DMS153 treated with DMSO at 0.1 percent for 48 hours (cell line): Measurements from ENCODE around the gene VSX2.
A peak's percentile ranks its signal among the peaks of the same experiment; 100 is the strongest.

Source experiments
- DNase-seq: peaks from one replicate; lab custom pipeline; 2025; ENCODE audit not compliant: unreplicated experiment; lab: John Stamatoyannopoulos, UW

Gene VSX2

DNA sequence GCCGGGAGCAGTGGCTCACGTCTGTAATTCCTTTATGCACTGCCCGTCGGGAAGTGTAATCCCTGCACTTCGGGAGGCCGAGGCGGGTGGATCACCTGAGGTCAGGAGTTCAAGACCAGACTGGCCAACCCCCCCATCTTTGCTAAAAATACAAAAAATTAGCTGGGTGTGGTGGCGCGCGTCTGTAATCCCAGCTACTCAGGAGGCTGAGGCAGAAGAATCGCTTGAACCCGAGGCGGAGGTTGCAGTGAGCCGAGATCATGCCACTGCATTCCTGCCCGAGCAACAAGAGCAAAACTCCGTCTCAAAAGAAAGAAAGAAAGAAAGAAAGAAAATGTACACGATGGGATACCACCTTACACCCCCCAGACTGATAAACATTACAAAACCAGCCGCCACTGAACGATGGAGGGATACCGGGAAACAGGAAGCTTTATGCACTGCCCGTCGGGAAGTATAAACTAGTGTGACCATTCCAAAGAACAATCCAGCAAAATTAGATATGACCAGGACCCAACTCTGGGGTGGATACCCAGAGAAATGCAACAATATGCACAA is 62.4 kb downstream of the VSX2 start:
- DNase-seq: no peak

DNA sequence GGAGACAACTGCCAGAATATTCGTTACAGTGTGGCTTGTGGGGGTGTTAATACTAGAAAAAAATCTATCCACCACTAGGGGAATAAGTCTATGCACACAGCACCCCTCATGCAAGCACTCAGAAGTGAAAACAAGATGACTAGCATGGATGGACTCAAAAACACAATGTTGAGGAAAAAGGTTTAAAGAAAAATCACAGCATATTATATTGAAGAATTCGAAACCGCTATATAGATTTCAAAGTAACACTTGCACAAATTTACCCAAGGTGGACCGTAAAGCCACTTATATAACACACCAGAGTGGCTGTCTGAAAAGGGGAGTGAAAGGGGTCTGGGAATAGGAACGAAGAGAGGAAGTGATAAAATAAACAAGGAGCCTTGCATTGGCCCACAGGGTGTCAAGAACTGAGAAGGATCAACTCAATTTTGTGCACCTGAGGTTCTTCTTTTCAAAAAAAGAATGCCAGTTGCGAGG is 62.9 kb downstream of the VSX2 start:
- DNase-seq: peak; percentile 22

DNA sequence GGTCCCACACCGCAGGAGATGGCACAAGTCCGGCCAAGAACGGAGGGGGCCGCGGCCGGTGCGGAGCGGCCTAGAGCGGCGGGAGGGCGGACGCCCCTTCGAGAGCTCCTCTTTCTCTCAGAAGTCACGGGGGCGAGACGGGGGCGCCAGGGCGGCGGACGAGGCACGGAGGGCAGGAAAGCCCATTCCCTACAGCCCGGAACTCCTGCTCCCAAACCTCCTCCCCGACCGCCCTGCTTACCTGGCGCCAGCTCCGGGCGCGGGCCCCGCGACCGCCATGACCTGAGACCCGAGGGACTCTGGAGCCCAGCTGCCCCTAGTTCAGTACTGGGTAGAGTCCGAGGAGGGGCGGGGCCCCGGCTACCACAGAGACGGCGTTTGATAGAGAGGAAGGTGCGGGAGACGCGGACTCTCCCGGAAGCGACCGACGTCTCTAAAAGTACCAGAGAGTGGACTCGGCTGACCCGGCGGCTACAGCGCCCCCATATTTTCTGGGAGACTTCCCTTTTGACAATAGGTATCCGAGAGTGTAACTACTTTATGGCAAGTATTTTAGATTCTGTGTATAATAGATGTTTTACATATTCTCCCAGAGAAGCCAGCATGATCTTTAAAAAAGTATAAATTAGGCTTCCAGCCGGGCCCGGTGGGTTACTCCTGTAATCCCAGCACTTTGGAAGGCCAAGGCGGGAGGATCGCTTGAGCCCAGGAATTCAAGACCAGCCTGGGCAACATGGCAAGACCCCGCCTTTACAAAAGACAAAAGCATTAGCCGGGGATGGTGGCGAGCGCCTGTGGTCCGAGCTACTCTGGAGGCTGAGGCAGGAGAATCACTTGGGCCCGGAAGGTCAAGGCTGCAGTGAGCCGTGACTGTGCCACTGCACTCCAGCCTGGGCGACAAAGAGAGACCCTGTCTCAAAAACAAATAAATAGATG is 63.7 kb downstream of the VSX2 start, which contains the start of gene ABCD4:
ABCD4 (minus strand) TSS at position 301 of the 936 bp plus-strand sequence; CDS start at position 279, 22 bp downstream.
- peak; percentile 91 for DNase-seq

DNA sequence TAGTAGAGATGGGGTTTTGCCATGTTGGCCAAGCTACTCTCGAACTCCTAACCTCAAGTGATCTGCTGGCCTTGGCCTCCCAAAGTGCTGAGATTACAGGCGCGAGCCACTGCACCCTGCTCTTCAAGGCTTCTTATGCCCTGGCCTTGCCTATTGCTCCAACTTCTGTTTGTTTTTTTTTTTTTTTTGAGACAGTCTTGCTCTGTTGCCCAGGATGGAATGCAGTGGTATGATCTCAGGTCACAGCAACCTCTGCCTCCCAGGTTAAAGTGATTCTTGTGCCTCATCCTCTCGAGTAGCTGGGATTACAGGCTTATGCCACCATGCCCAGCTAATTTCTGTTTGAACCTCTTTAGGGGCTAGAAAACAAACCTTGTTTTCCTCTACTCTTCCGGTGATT is 69.4 kb downstream of the VSX2 start:
- no peak for DNase-seq

DNA sequence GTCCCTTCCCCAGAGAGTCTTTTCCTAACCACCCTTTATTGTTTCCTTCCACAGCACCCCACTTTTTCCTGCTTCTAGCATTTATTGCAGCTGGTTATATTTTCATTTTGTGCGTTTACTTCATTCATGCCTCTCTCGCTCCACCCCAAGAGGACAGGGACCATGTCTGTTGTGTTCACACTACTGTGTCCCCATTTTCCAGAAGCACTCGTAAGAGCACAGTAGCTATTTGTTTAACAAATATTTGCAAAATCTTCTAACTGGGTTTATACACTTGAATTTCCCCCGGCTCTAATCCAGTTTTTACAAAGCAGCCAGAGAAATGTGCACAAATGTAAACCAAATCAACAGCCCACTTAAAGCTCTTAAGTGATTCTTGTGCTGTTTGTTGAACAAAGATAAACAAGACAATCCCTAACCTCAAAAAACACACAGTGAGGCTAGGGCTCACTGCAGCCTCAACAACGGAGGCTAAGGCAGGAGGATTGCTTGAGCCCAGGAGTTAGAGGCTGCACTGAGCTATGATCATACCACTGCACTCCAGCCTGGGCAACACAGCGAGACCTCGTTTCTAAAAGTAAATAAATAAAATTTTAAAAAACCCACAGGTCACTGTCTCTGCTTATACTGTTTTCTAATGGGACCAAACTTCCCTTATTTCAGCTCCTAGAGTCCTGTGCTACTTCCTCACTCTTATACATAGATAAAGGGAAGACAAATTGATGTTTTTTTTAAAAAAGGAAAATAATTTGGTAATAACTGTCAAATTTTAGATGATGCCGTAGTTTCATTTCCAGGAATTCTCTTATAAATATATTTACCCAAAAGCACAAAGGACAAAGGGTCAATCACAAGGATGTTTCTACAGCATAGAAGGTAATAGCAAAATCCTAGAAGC is 70.1 kb downstream of the VSX2 start:
- no peak for DNase-seq

DNA sequence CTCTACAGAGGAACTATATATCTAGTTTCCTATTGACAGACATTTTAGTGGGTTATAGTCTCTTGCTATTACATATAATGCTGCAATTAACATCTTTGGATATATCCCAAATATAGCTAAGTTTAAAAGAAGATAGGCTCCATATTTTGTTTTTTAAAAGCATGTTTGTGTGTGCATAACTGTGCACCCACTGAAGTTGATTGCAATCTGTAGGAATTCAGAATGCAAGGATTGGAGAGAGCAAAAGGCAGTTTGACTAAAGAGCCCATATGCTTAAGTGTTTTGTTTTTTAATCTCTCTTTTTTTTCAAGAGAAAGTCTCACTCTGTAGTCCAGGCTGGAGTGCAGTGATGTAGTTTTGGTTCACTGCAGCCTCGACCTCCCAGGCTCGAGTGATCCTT is 72.9 kb downstream of the VSX2 start:
- no peak for DNase-seq
